SKM-1 (cell line): ENCODE data around the gene NAALAD2.
"Not testable (repeated sequence)": the region's sequence is repeated elsewhere in the genome, so short reads cannot be mapped to it uniquely, and the experiment has no call there.

Experiments
- DNase-seq: peaks from one replicate; lab custom pipeline; 2025; ENCODE audit not compliant: unreplicated experiment; lab: John Stamatoyannopoulos, UW

The NAALAD2 gene

GRCh38 chr11:90189011-90189410 lies 54.5 kb downstream of the NAALAD2 start:
- DNase-seq: no peak

DNA sequence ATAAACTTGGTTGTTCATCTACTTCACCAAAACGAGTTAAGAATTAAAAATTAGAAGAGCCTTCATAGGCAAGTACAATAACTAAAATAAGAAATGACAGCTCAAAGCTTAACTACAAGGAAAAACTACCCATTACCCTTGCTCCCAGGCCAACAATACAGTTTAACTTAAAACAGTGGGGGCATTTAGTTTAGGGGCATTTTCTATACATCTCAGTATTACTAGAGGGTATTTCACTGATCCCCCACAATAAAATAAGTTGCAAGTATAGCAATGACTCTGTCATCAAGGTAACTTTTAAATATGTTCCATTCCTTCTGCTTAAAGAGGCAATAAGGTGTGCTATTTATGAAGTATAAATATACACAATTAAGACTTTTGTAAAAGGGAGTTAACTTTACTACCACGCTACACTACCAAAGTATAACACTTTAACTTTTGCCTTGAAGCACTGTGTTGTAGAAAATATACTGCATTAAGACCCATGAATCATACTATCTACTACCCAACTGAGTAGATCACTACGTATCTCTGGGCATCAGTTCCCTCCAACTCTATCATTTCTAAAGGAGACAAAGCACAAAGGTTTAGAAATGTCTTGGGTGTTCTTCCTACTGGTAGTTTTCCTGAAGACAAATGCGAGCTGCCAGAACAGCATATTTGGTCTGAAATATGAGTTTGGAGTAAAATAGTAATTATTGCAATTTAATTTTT lies 58.6 kb downstream of the NAALAD2 start:
- no peak for DNase-seq

- DNase-seq: no peak
These were observed 62.9 kb downstream of the NAALAD2 start for GRCh38 chr11:90197377-90197776.

DNA sequence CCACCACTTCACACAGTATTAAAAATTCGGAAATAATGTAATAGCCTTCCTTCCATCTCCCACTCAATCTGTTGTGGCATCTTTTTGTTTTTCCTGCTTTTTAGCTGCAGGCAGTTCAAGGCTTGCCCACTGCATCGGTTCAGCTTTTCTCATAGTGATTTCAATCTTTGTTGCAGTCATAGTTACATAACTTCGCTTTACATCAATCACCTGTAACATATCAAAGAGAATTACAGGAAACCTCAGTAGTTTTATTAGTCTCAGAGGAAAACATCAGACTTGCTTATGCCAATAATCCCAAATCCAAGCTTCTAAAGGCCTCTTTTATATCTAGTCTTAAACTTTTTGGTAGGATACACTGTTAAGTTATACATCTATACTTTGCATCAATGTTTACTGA lies 67.9 kb downstream of the NAALAD2 start:
- no peak for DNase-seq

DNA sequence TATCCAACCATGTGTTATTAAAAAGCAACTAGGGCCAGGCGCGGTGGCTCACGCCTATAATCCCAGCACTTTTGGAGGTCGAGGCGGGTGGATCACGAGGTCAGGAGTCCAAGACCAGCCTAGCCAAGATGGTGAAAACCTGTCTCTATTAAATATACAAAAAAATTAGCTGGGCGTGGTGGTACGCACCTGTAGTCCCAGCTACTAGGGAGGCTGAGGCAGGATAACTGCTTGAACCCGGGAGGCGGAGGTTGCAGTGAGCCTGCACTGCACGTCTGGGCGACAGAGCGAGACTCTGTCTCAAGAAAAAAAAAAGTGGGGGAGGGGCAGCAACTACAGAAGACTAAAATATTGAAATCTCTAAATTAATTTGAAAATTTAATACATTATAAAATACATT lies 69.9 kb downstream of the NAALAD2 start:
- DNase-seq: no peak

DNA sequence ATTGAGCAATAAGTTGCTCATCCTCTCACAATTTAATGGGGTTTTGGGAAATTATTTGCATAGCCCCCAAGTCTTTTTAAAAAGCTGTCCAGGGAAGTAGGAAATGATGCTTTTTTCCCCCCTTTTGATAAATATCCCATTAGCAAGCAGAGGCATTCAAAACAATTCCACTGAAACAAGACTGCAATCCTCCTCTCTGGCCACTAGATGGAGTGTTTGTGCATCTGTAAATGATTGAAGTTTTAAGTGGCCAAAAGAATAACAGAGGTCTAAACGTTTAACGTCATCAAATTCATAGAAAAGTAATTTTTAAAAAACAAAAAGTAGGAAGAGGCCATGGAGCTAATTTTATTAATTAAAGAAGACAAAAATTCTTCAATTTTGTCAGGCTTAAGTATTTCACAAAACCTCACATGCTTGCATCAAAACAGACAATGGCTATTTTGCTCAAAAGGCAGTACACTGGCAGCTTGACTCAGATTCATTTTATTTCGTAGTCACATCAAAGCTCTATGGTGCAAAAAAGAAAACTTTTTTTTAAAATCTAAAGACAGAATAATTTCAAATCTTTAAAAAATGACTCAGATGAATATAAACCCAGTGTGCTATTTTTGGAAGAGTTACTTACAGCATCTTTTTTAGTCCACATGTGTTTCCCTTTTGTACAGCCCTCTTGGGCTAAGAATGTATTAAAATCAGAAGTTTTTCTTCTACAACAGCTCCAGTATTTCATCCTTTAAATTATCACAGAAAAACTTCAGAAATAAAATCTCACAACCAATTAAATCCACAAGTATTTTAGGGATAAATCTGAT lies 70.6 kb downstream of the NAALAD2 start:
- DNase-seq: peak; percentile 64

- DNase-seq: not testable (repeated sequence)
These were observed 73.5 kb downstream of the NAALAD2 start for GRCh38 chr11:90207992-90208391.

DNA sequence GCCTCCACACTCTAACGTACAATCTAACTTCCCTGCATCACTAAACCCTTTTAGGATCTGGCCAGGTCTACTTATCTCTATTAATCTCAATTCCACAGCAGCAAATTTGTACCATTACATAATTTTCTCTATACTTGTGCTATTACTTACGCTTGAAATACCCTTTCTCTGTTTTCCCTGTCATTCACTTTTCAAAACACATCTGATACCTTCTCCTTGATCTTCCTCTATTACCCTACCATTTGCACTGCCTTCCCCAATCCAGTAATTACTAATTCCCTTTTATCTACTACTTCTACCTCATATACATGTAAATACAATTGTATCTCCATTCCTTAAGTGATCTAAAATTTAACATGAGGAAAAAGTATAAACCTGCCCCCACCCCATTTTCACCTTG lies 74.4 kb downstream of the NAALAD2 start:
- no peak for DNase-seq

DNA sequence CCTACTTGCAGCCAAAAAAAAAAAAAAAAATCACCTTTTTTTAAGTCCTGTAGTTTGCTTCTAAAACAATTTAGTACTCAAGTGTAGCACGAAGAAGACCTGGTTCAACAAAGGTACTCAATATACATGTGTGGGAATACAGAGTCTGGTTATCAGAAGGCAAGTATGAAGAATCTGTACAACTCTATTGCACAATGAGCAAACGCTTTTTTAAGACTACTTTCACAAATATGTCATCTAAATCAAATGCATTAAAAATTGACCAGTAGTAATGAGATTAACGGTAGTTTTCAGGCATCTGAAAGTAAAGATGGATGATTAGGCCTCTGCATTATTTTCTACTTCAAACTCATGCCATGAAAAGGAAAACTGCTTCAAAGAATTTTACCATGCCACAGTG lies 78.9 kb downstream of the NAALAD2 start:
- no peak for DNase-seq

- no peak for DNase-seq
These were observed 82.1 kb downstream of the NAALAD2 start for GRCh38 chr11:90216611-90217010.

DNA sequence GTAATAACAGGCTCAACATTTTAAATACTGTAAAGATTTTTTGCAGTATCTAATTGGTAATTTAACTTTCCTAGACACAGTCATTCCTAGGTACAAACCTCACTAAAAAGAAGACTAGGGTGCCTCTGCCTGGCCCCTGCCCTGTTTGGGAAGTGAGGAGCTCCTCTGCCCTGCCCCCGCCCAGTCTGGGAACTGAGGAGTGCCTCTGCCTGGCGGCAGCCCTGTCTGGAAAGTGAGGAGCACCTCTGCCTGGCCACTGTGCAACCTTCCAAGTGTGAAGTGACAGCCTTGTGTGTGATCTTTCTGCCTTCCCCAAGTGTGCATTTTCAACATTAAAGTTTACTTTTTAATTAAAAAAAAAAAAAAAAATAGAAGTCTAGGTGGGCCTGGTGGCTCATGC lies 84.1 kb downstream of the NAALAD2 start:
- DNase-seq: no peak

- no peak for DNase-seq
These were observed 85.0 kb downstream of the NAALAD2 start for GRCh38 chr11:90219438-90219837.

- DNase-seq: no peak
These were observed 85.9 kb downstream of the NAALAD2 start for GRCh38 chr11:90220391-90220790.

GRCh38 chr11:90221803-90222458 lies 87.5 kb downstream of the NAALAD2 start:
- DNase-seq: no peak

- peak; percentile 70 for DNase-seq
These were observed 88.2 kb downstream of the NAALAD2 start, which contains the start of gene CHORDC1 for GRCh38 chr11:90222459-90223247. CHORDC1 (minus strand) TSS chr11:90223049; CDS start chr11:90222954, 95 bp downstream.

DNA sequence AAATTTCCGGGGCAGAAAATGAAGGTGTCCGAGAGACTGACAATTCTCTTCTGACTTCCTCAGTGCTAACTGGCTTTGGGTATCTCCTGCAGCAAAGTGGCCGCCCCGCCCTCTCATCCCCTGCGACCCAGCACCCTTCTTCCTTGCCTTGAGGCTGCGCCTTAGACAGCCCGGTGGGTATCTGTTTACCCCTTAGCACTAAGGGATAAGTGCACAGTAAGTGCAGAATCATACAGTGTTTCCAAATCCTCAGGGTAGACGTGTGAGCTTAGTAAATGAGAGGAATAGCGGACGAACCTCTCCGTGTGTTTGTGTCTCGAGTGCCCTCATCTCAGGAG lies 88.8 kb downstream of the NAALAD2 start:
- no peak for DNase-seq

GRCh38 chr11:90228056-90228455 lies 93.6 kb downstream of the NAALAD2 start:
- no peak for DNase-seq

DNA sequence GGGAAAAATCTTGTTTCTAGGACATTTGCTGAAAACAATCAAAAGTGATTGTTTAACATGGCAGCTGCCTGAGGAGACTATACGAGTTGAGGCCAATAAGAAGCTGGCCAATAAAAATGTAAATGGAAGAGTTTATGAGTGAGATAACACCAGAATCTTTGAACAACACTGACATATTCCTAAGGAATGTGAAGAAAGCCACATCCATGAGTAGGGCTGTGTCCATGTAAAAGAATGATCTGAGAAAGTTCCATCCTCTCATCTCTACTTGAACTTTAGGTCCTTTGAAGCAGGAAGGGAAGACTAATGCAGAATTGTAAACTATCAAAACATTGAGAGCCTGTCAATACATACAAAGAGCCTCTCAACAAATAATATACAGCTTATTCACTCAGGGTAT lies 95.3 kb downstream of the NAALAD2 start:
- DNase-seq: no peak

DNA sequence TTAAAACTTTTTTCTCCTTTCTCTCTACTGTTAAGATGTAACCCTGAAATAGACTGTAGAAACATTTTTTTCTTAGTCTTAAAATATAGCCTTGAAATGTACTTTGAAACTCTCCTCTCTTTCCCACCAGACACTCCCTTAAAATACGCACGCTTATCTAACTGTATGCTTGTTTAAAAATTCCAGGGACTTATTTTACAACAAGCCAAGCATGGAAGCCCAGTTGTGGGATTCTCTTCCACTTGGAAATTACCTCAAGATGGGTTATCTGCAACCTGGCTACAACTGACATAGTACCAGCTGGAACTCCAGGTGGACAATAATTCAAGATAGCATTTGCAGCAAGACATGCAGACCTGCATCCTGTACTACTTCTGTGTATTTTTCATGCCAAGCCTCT lies 100.5 kb downstream of the NAALAD2 start:
- DNase-seq: no peak

DNA sequence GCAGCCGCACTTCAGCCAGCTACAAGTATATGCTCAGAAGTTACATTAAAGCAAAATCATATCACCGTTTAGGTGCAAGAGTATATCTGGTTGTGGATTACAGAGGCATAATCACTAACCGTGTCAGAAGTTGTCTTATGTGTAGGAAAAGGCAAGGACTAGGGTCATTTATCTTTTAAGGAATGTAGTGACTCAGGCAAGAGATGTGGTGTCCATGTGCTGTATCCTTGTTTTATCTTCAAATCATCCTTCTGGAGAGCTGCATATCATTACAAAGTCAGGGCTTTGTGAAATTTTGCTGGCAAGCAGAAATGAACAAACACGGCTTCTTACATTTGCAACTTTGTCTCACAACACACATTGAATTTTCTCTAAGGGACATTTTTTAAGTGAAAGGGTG lies 101.1 kb downstream of the NAALAD2 start:
- DNase-seq: no peak

DNA sequence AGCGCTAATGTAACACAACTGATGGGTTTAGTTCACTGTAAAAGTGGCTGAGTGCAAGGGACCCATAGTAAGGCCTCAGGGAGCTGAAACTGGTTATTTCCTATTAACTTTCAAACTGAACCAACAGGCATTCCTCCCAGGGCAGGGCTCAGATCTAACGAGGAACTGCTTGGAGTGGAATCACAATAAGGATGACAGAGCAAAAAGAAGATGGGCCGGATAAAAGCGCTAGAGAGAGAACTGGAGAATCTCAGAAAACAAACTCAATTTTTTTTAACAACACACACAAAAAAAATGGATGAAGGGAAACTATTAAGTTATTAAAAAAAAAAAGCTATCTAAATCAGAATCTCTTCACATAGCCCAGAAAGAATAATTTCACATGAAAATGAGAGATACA lies 102.5 kb downstream of the NAALAD2 start:
- DNase-seq: no peak
